ENCODE measurements around the gene MYO1D. TPM values are rescaled to one million over a fixed set of nuclear protein-coding genes. Genes with fewer than 3 reads are reported as not detected.

The MYO1D gene
- total and polyA plus RNA-seq, 8 donors: 16.7 to 43.0 (median 29.4) TPM

GRCh38 chr17:32810690-32811089 is 66.2 kb downstream of the MYO1D start:
- Histone ChIP-seq H3K4me3 (no peak overlapping the region), H3K36me3 (no peaks in the 10 kb centered on the region), H3K9me3 (no peaks in the 10 kb centered on the region), H3K27me3 (no peaks in the 10 kb centered on the region), H3K4me1 (no peaks in the 10 kb centered on the region), H3K27ac (no peak overlapping the region)
- WGBS, 2 donors: 92 to 95% methylated on average over 5 of the region's 5 CpGs
- DNase-seq (no peak), FAIRE-seq (no peak), ATAC-seq (no peak)
- TF ChIP-seq CTCF (IDR thresholded peaks at IDR 0.05): no peak
- intact Hi-C loops (cut with DNase I): no loop called here

- intact Hi-C loops (cut with DNase I): no loop called here
- FAIRE-seq (no peak), DNase-seq (no peak), ATAC-seq (no peak)
- 89 to 95% methylated on average over 3 of the region's 3 CpGs for WGBS, 2 donors
- H3K36me3 ChIP-seq: no peaks in the 10 kb centered on the region
- H3K27me3 ChIP-seq: no peaks in the 10 kb centered on the region
- H3K27ac ChIP-seq: no peak overlapping the region
- H3K9me3 ChIP-seq: no peaks in the 10 kb centered on the region
- H3K4me1 ChIP-seq: no peaks in the 10 kb centered on the region
- no peak overlapping the region for H3K4me3 ChIP-seq
- TF ChIP-seq CTCF (IDR thresholded peaks at IDR 0.05): no peak
Measured at GRCh38 chr17:32807577-32807976, 69.3 kb downstream of the MYO1D start.

- intact Hi-C loops (cut with DNase I): no loop called here
- no peak for DNase-seq
- Histone ChIP-seq H3K4me3 (no peak overlapping the region), H3K9me3 (no peaks in the 10 kb centered on the region), H3K4me1 (no peaks in the 10 kb centered on the region), H3K27ac (no peak overlapping the region), H3K36me3 (no peaks in the 10 kb centered on the region), H3K27me3 (no peaks in the 10 kb centered on the region)
- FAIRE-seq: no peak
- WGBS, 2 donors: 89 to 91% methylated on average over 2 of the region's 2 CpGs
- ATAC-seq: no peak
- no peak for TF ChIP-seq CTCF (IDR thresholded peaks at IDR 0.05)
Measured at GRCh38 chr17:32806646-32807045, 70.3 kb downstream of the MYO1D start.

- FAIRE-seq (no peak), DNase-seq (no peak), ATAC-seq (no peak)
- Histone ChIP-seq H3K9me3 (no peaks in the 10 kb centered on the region), H3K36me3 (no peaks in the 10 kb centered on the region), H3K27ac (no peak overlapping the region), H3K4me3 (no peak overlapping the region), H3K27me3 (no peaks in the 10 kb centered on the region), H3K4me1 (no peaks in the 10 kb centered on the region)
- intact Hi-C loops (cut with DNase I): no loop called here
- no peak for TF ChIP-seq CTCF (IDR thresholded peaks at IDR 0.05)
- WGBS, 2 donors: 75 to 78% methylated on average over 5 of the region's 5 CpGs
Measured at GRCh38 chr17:32805029-32805976, 71.6 kb downstream of the MYO1D start.

GRCh38 chr17:32803544-32803943 is 73.4 kb downstream of the MYO1D start:
- no peak for FAIRE-seq

More at GRCh38 chr17:32803544-32803943, 73.4 kb downstream of the MYO1D start:
- Histone ChIP-seq H3K27ac (no peak overlapping the region), H3K9me3 (no peaks in the 10 kb centered on the region), H3K4me3 (no peak overlapping the region), H3K36me3 (no peaks in the 10 kb centered on the region), H3K27me3 (no peaks in the 10 kb centered on the region), H3K4me1 (no peaks in the 10 kb centered on the region)
- ATAC-seq (no peak), DNase-seq (no peak)
- 87 to 93% methylated on average over 2 of the region's 2 CpGs for WGBS, 2 donors
- TF ChIP-seq CTCF (IDR thresholded peaks at IDR 0.05): no peak
- intact Hi-C loops (cut with DNase I): no loop called here

Data from pancreas (tissue), 10 donors.